HepG2 (cell line): ENCODE data around the gene TBL2. TPM values are rescaled to one million over a fixed set of nuclear protein-coding genes. Genes with fewer than 3 reads are reported as not detected.

Experiments
- ETV5 ChIP-seq: IDR thresholded peaks from 2 replicates; pipeline ENCODE4 v1.6.1; 2018; ENCODE audit warnings: missing biosample characterization, missing genetic modification reagents, inconsistent platforms, borderline replicate concordance
- GATAD1 ChIP-seq: IDR thresholded peaks from 2 replicates; pipeline ENCODE4 v1.6.1; 2016; ENCODE audit warnings: missing genetic modification reagents, missing compliant biosample characterization
- HIVEP1 ChIP-seq: sonication (generic); formaldehyde crosslinking; IDR thresholded peaks from 2 replicates; pipeline ENCODE4 v1.4.0; 2020; ENCODE audit warnings: mild to moderate bottlenecking, missing genetic modification reagents
- MNT ChIP-seq: fragments of 450-650 bp; IDR thresholded peaks from 2 replicates; pipeline ENCODE4 v1.6.1; 2016
- MXI1 ChIP-seq: IDR thresholded peaks from 3 replicates; pipeline ENCODE4 v1.6.1; 2012; ENCODE audit warnings: low read depth, low read length, inconsistent platforms, borderline replicate concordance
- RBM22 ChIP-seq: fragments of 200-400 bp; formaldehyde crosslinking; optimal IDR thresholded peaks from 2 replicates; pipeline ENCODE3; 2017; ENCODE audit warnings: mild to moderate bottlenecking, low read length, moderate library complexity
- RFX1 ChIP-seq: fragments of 450-650 bp; IDR thresholded peaks from 2 replicates; pipeline ENCODE4 v1.6.1; 2017
- SALL2 ChIP-seq: sonication (generic); formaldehyde crosslinking; IDR thresholded peaks from 2 replicates; pipeline ENCODE4 v1.8.1; 2023; ENCODE audit warnings: mild to moderate bottlenecking, missing genetic modification reagents, inconsistent platforms
- SNAI1 ChIP-seq: sonication (generic); formaldehyde crosslinking; IDR thresholded peaks from 2 replicates; pipeline ENCODE4 v1.5.0; 2020; ENCODE audit warnings: mild to moderate bottlenecking, missing genetic modification reagents, borderline replicate concordance
- SRSF4 ChIP-seq: fragments of 200-400 bp; formaldehyde crosslinking; IDR thresholded peaks from one replicate; pipeline ENCODE4 v1.6.1; 2018; ENCODE audit warnings: mild to moderate bottlenecking, low read depth, low read length, moderate library complexity; ENCODE audit not compliant: poor library complexity, severe bottlenecking
- ZNF414 ChIP-seq: sonication (generic); formaldehyde crosslinking; IDR thresholded peaks from 2 replicates; pipeline ENCODE4 v1.5.0; 2020; ENCODE audit warnings: missing genetic modification reagents
- polyA plus RNA-seq, 8 experiments: library from polyadenylated mRNA; depleted of rRNA in 3 of 8; stranded (reverse) in 7 of 8; unstranded in 1 of 8; fragments of >200 nt; fragmentation: Illumina TruSeq in 4 of 8; extraction: Trizol in 4 of 8; gene quantifications; 2 replicates each; pipeline versions ENCODE4 v1.2.1 to v1.2.3, GENCODE V29; 2011 to 2016; ENCODE audit warnings: low read depth in 4 of 8, missing spikeins in 1 of 8, mixed read lengths in 1 of 8; ENCODE audit not compliant: insufficient read depth in 1 of 8
- total RNA-seq, 5 experiments: library from RNA; depleted of rRNA; stranded (reverse); fragments of >200 nt; fragmentation: Illumina TruSeq; extraction: Trizol; gene quantifications; 2 replicates each; pipeline ENCODE4 v1.2.3, GENCODE V29; 2016; ENCODE audit warnings: low read depth in 1 of 5
- TF ChIP-seq, protein P1 (sequence below), 2 experiments: sonication (generic) in 1 of 2; formaldehyde crosslinking in 1 of 2; IDR thresholded peaks; 2 replicates each; pipeline versions ENCODE4 v1.5.1 to v1.6.1; 2011 to 2020; ENCODE audit warnings: borderline replicate concordance in 1 of 2, low read depth in 1 of 2, low read length in 1 of 2, mild to moderate bottlenecking in 1 of 2, missing genetic modification reagents in 1 of 2, moderate library complexity in 1 of 2
- TF ChIP-seq, protein P2 (sequence below): sonication (generic); formaldehyde crosslinking; conservative IDR thresholded peaks from 2 replicates; pipeline ENCODE4 v1.4.0; 2020; ENCODE audit warnings: missing genetic modification reagents
- TF ChIP-seq, protein P3 (sequence below): sonication (generic); formaldehyde crosslinking; IDR thresholded peaks from 2 replicates; pipeline ENCODE4 v1.5.0; 2020; ENCODE audit warnings: mild to moderate bottlenecking, missing genetic modification reagents
- TF ChIP-seq, protein P4 (sequence below): IDR thresholded peaks from 2 replicates; pipeline ENCODE4 v1.6.1; 2016; ENCODE audit warnings: low read depth

TBL2 gene
- total and polyA plus RNA-seq, 2 of the 13 experiments (the other 11 are each of a cell fraction or from before 2014, with no cell fraction given) = 43.4 to 47.2 TPM

- TF ChIP-seq SRSF4 (no peak), MNT (no peak), ETV5 (CRISPR knock-in tag) (0 out of 2 replicates have a peak, but pooled peaks have one; percentile 28), HIVEP1 (CRISPR knock-in tag) (no peak), MXI1 (0 out of 3 replicates have a peak, but pooled peaks have one; percentile 19), RBM22 (peak; percentile 89), SALL2 (no peak), SNAI1 (CRISPR knock-in tag) (no peak), RFX1 (no peak), ZNF414 (CRISPR knock-in tag) (no peak), GATAD1 (CRISPR knock-in tag) (no peak)
- TF ChIP-seq, protein P1, sequence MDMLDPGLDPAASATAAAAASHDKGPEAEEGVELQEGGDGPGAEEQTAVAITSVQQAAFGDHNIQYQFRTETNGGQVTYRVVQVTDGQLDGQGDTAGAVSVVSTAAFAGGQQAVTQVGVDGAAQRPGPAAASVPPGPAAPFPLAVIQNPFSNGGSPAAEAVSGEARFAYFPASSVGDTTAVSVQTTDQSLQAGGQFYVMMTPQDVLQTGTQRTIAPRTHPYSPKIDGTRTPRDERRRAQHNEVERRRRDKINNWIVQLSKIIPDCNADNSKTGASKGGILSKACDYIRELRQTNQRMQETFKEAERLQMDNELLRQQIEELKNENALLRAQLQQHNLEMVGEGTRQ (IDR thresholded peaks at IDR 0.05; ENCODE audit: low read depth, low read length) = no peak
- TF ChIP-seq, protein P1 (CRISPR knock-in tag; IDR thresholded peaks at IDR 0.05; ENCODE audit: borderline replicate concordance) = no peak
- TF ChIP-seq, protein P2, sequence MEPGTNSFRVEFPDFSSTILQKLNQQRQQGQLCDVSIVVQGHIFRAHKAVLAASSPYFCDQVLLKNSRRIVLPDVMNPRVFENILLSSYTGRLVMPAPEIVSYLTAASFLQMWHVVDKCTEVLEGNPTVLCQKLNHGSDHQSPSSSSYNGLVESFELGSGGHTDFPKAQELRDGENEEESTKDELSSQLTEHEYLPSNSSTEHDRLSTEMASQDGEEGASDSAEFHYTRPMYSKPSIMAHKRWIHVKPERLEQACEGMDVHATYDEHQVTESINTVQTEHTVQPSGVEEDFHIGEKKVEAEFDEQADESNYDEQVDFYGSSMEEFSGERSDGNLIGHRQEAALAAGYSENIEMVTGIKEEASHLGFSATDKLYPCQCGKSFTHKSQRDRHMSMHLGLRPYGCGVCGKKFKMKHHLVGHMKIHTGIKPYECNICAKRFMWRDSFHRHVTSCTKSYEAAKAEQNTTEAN (CRISPR knock-in tag) = no peak
- TF ChIP-seq, protein P3, sequence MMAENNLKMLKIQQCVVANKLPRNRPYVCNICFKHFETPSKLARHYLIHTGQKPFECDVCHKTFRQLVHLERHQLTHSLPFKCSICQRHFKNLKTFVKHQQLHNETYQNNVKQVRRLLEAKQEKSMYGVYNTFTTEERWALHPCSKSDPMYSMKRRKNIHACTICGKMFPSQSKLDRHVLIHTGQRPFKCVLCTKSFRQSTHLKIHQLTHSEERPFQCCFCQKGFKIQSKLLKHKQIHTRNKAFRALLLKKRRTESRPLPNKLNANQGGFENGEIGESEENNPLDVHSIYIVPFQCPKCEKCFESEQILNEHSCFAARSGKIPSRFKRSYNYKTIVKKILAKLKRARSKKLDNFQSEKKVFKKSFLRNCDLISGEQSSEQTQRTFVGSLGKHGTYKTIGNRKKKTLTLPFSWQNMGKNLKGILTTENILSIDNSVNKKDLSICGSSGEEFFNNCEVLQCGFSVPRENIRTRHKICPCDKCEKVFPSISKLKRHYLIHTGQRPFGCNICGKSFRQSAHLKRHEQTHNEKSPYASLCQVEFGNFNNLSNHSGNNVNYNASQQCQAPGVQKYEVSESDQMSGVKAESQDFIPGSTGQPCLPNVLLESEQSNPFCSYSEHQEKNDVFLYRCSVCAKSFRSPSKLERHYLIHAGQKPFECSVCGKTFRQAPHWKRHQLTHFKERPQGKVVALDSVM (CRISPR knock-in tag) = peak; percentile 68; the same call in 1 of the 2 replicates
- TF ChIP-seq, protein P4, sequence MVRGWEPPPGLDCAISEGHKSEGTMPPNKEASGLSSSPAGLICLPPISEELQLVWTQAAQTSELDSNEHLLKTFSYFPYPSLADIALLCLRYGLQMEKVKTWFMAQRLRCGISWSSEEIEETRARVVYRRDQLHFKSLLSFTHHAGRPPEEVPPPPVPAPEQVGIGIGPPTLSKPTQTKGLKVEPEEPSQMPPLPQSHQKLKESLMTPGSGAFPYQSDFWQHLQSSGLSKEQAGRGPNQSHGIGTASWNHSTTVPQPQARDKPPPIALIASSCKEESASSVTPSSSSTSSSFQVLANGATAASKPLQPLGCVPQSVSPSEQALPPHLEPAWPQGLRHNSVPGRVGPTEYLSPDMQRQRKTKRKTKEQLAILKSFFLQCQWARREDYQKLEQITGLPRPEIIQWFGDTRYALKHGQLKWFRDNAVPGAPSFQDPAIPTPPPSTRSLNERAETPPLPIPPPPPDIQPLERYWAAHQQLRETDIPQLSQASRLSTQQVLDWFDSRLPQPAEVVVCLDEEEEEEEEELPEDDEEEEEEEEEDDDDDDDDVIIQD (CRISPR knock-in tag) = peak; percentile 18; the same call in 1 of the 2 replicates
Measured at GRCh38 chr7:73613954-73614735, 35.8 kb upstream of the TBL2 start (continued).
